Activated CD4-positive, alpha-beta T cell treated with anti-CD3 and anti-CD28 coated beads for 48 hours (primary cell): ENCODE measurements around the gene OSBPL5.

Source experiments
- DNase-seq: peaks from one replicate; pipeline ENCODE4 v3.0.0-alpha.2; 2020

OSBPL5 gene

GRCh38 chr11:3148255-3148989 lies 16.7 kb downstream of the OSBPL5 start:
- no peak for DNase-seq

GRCh38 chr11:3147626-3148025 lies 17.5 kb downstream of the OSBPL5 start:
- no peak for DNase-seq

GRCh38 chr11:3147257-3147619 lies 17.9 kb downstream of the OSBPL5 start:
- no peak for DNase-seq

- no peak for DNase-seq
Observed at GRCh38 chr11:3146612-3147256, 18.4 kb downstream of the OSBPL5 start.

- DNase-seq, result no peak
Observed at GRCh38 chr11:3145206-3145520, 19.9 kb downstream of the OSBPL5 start.

- DNase-seq, result no peak
Observed at GRCh38 chr11:3144296-3145205, 20.6 kb downstream of the OSBPL5 start.

DNA sequence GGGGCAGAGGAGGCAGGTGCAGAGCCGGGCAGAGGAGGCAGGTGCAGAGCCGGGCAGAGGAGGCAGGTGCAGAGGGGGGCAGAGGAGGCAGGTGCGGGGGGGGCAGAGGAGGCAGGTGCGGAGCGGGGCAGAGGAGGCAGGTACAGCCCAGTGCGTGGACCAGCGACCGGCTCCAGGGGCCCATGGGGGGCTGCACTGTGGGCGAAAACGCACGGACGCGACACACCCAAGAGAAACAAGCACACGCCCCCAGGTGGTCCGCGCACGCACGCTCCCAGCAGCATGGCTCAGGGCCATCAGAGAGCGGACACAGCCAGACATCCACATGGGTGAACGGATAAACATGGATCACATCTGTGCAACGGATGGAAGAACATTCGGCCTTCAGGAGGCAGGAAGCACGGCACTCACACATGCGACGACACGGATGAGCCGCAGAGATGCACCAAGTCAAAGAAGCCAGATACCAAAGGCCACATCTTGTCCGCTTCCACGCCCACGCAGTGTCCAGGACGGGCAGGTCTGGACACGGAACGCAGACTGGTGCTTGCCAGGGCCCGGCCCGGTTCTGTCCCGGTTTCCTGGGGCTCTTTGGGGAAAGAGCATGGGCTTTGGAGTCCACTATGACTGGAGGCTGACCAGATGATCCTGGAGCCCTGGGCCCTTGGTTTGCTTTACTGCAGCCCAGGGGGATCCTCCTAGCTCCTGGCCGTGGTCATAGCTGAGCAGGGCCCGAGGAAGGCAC lies 21.8 kb downstream of the OSBPL5 start:
- no peak for DNase-seq

GRCh38 chr11:3140291-3140603 lies 24.9 kb downstream of the OSBPL5 start:
- no peak for DNase-seq

DNA sequence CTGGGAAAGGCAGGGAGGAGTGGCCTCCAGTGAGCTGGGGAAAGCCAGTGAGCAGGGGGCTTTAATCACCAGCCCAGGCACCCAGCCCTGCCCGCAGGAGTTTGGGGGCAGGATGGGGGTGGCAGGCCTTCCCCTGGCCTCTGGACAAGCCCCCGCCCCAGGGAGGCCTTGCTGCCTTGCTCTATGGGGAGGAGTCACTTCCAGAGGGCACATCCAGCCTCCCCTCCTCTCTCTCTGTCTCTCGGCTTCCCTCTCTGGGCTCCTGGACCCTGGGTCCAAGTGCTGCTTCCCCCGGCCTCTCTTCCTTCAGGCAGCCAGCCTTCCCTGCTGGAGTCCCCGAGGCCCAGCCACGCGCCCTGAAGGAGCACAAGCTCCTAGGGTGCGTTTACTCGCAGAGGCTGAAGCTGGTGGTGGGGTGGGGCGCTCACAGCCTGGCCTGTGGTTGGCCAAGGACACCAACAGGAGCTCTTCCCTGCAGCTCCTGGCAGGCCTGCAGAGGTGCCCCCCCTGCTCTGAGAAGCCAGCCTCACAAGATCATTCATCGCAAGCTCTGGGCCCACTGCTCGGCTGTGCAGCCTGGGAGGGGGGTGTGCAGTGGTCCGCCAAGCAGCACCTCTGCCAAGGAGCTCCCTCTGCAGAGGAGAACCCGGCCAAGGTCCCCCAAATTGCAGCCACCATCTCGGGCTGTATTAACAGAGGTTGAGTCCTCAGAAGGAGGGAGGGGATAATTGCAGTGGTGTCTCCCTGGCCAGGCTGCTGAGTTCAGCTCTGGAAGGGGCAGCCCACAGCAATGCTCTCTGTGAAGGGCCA lies 25.4 kb downstream of the OSBPL5 start:
- DNase-seq, result no peak

DNA sequence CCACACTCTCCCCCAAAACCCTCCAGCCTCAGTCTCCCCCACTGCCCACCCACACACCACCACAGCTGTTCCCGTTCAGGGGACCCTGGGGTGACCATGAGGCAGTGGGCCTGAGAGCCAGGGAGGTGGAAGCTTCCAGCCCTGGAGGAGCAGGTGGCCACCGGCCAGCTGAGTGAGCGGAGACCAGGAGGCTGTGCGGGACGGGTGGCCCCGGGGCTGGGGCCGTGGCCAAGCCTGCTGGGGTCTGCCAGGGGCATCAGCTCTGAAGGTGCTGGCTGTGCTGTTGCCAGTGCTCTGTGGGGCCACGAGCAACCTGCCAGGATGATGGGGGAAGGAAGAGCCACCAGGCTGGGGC lies 26.0 kb downstream of the OSBPL5 start:
- DNase-seq, result no peak

GRCh38 chr11:3138178-3139085 lies 26.7 kb downstream of the OSBPL5 start:
- DNase-seq, result no peak

- no peak for DNase-seq
Observed at GRCh38 chr11:3137486-3138177, 27.5 kb downstream of the OSBPL5 start.

DNA sequence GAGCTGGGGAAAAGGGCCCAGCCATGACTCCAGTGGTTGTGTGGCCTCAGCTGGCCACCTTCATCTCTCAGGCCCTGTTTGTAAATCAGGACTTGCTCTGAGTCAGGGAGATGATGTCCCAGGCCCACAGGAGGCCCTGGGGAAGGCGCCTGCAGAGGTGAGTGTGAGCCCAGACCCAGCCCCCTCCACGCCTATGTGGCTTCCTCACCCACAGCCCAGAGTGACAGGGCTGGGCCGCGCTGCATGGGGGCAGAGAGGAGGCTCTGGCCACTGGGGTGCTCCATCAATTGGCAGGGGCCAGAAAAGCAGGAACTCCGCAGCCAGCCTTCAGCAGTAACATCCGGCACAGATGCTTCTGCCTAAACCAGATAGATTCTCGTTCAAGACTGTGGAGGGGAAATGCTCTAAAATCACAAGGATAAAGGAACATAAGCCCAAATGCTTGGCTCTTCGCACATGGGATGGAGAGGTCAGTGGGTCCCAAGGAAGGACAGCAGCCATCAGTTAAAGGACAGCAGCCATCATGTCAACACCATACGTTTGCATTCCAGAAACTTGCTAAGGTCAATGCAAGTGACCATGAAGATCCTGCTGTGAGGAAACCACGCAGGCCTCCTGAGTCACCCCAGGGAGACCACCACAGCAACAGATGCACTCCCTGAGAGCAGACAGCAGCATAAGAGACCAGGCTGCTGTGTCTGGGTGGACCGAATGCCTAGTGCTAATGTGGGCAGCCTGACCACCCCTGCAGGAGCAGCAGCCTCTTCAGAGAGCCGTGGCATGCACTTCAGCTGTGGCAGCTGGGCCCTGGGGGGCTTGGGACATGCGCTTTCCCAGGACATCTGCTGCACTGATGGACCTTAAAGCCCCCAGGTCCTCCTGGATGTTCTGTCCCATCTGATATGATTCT lies 28.3 kb downstream of the OSBPL5 start:
- no peak for DNase-seq

DNA sequence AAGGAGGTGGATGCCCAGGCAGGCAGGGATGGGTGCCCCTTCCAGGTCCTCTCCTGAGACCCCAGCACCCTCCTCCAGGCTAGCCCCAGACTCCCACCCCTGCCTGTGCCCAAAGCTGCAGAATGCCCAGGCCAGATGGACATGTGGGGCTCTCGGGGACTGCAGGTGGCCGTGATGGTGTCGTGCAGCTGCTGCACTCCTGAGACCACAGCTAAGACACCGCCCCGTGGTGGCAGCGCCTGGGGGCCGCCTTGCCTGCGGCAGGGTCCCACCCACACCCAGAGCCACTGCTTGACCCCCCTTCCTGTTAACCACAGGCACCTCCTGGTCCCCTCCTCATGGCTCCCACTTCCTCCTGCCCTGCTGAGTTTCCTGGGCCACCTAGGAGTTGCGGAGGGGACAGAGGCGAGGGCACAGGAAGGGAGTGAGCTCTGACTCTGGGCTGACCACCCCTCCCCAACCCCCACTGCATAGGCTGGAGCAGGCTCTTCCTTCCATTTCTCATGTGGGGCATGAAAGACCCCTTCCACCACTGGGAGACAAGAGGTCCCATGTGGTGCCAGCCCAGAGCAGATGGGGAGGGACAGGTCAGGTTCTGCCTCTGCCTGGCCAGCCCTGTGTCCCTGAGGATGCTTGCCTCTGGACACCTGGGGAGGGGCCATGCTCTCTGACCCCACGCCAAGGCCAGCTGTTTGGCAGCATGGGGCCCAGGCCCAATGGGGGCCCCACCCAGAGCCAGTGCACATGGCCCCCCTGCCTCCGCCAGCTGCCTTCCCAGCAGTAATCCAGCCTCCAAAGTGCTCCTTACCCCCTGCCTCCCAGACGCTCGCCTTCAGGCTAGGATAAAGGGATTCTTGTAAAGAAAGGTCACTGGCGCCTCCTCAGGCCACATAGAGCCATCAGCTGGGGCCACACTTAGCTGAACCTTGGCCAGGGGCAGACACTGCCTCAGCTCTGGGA lies 29.3 kb downstream of the OSBPL5 start:
- DNase-seq, result no peak

GRCh38 chr11:3134651-3135480 lies 30.2 kb downstream of the OSBPL5 start:
- no peak for DNase-seq

DNA sequence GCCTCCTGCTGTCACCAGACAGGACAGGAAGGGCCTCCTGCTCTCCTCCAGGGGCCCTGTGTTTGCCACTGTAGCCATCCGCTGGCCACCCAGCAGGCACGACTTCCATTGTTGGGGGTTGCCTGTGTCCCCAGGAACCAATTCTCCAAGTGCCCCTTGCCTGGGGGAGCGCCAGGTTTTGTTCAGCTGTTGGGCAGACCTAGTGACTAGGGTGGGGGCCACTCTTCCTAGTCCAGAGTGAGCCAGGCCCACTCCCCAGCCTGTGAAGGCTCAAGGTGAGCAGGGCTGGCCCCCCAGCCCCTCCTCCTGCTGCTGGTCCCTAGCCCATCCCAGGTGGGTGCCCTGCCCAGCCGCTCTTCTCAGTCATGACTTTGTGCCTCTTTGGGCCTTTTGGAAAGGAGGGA lies 30.9 kb downstream of the OSBPL5 start:
- no peak for DNase-seq
